HG02981 (cell line): ENCODE measurements around the gene PARP9.

Experiments
- ATAC-seq: cut with Tn5 transposase; IDR thresholded peaks from one replicate; pipeline ENCODE4 v1.9.1; 2021; ENCODE audit warnings: mild to moderate bottlenecking, moderate library complexity; ENCODE audit not compliant: unreplicated experiment

PARP9 gene

DNA sequence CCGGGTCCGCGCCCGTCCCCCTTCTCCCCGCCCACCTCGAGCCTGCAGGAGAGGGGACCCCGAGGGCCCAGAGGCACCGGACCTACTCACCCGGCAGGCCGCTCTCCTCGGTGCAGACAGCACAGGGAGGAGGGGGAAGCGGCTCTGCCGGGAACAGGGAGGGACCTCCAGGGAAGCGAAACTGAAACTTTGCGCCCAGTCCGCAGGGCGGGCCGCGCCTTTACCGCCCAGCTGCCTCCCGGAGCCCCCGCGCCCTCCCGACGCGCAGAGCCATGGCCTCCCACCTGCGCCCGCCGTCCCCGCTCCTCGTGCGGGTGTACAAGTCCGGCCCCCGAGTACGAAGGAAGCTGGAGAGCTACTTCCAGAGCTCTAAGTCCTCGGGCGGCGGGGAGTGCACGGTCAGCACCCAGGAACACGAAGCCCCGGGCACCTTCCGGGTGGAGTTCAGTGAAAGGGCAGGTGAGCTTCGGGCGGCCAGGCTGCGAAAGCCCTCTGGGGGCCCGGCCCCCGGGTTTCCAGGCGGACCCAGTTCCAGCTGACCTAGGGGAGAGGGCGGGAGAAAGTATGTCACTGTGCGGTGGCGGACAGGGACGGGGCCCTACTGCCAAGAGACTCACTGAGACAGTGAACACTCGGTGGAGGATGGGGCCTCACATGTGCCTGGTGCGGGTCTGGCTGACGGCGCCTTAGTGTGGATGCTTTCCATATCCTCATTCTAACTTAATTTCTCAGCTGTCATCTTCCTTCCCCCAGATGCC is at the start of gene PARP9, which contains the start of gene DTX3L:
Gene PARP9, minus strand, starts transcription at position 146 of the 758 bp plus-strand sequence. CDS start 4,680 bp downstream, outside the sequence.
Gene DTX3L, plus strand, starts transcription at position 184 of the 758 bp plus-strand sequence. Its CDS starts 89 bp downstream, at position 273.
- ATAC-seq: peak; percentile 82

DNA sequence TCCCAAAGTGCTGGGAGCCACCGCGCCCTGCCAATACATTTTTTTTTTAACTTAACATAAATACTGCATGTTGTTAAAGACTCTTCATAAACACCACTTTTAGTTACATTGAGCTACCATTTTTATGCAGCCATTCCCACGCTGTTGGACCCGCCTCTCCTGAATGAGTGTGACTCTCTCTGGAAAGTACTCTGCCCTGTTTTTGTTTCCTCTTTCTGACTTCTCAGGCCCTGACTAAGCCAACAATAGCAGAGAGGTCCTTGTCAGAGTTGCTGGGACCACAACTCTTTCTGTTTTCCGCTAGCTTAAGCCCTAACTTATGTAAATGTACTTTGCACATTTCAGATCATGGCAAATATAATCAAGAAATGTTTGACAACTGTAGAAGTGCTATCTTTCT is 48.6 kb upstream of the PARP9 start:
- ATAC-seq: no peak

DNA sequence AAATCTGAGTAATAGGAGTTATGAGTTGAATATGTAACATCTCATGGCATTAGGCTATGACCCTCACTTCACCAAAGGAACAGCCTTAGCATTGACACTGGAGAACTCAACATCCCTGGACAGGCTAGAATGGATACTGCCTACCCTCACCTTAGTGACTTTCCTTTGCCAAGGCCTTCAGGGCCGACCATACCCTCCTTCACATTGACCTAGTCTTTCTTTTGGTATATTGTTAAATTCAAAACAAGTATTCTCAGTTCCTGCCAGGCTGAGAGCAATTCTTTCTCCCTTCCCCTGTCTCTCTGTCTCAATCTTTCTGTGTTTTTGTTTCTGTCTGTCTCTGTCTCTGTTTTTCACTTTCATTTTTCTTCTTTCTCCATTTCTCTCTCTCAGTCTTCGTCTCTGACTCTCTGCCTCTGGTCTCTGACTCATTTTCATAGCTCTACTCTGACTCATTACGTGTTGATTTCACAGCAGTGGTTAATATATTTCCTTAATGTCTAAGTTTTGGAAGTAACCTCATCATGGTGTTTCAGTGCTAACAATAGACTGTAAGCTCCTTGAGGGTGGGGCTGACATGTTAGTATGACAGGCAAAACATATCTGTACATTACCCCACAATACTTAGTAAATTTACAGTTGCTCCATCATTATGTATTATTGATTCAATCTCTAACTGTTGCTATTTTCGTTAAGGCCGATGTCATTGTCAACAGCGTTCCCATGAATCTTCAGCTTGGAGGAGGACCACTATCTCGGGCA is 45.9 kb upstream of the PARP9 start:
- ATAC-seq: peak; percentile 92

DNA sequence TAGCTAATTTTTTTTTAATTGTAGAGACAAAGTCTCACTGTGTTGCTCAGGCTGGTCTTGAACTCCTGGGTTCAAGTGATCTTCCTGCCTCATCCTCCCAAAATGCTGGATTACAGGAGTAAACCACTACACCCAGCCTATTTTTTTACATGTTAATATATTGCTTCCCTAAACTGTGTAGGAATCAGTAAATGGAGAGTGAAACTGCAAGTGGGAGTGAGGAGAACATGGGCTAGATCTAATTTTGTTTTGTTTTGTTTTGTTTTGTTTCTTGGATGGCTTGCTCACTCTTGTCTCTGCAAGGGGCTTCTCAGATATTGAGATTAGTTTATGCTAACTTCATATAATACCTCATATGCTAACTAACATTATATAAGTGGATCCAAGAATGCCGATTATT is 44.8 kb upstream of the PARP9 start:
- no peak for ATAC-seq

DNA sequence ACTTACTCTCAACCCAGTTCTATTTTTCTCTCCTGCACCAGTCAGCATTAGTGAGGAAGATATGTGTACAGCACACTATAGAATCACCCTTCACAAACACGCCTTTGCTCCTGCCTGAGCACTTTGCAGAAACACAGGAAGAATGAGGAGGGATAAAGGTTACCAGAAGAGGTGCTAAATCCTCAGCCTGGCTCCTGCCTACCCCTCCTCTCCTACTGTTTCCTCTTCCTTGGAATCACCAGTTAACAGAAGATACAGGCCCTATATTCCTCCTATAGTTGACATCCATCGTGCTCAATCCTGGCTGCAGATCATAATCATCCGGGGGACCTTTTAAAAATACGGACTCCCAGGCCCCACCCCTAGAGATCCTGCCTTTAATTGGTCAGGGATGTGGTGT is 42.2 kb upstream of the PARP9 start:
- ATAC-seq: no peak

DNA sequence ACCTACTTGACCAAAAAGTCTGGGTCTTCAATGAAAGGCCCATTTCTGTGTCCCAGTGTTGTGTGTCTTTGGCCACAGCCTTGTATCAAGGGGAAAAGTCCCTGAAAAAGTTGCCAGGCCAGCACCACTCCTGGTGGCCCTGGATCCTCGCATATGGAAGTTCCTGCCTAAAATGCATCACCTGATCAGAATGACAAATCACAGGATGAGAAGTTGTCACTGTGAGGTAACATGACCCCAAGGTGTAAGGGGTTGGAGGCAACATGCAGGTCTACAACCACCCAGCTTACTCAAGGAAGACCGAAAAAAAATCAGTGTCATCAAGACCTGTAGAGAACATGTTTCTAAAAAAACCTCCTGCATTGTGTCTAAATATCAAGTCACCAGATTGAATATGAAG is 39.0 kb upstream of the PARP9 start:
- no peak for ATAC-seq

DNA sequence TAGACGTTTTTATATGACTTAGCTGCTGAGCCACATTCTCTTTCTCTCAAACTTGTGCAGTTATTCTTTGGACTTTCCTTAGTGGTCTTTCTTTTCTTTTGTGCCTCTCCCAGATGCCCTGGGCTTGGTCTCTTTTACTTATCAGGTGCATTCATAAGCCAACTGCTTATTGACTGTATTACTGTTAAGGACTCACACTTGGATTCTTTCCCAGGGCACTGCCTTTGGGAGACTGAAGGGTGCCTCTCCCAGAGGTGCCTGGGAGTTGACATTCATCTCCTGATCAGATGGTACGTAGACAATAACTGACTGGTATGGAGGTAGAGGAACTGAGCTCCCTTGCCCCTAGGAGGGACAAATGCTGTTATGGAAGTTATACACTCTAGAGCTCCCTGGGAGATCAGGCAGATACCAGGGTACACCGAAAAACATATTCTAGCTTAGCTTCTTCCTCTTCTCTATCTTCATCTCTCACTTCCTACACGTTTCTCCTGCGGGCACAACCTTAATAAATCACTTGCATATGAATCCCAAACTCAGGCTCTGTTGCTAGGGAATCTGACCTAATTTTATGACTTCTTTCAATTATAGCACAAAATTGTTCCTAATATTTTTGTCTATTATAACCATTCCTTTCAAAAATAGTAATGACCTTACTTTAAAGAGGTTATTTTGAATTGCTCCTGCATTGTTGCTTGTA is 38.1 kb upstream of the PARP9 start:
- no peak for ATAC-seq

DNA sequence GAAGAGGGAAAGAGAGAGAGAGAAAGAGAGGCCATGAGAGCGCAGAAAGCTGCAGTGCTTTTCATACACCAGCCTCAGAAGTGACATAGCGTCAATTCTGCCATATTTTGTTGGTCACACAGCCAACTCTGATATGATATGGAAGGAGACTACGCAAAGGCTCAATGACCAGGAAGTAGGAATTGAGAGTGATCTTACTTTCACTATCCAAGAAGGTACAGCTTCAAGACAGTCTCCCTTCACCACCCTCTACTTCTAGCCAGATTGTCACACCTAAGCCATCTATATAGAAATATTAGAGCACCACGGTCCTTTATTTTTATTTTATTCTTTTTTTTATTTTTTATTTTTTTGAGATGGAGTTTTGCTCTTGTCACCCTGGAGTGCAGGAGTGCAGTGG is 34.5 kb upstream of the PARP9 start:
- no peak for ATAC-seq

DNA sequence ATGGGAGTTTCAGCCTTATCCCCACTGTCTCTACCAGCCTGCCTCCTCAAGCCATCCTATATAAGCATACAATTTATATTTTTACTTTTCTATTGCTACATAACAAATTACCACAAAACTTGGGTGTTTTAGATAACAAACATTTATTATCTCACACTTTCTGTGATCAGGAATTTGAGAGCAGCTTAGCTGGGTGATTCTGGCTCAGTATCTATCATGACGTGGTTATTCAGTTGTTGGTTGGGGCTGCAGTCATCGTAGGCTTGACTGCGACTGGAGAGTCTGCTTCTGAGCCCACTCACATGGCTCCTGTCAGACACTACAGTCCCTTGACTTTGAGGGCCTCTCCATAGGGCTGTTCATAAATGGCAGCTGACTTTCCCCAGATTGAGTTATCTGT is 34.1 kb upstream of the PARP9 start:
- no peak for ATAC-seq

DNA sequence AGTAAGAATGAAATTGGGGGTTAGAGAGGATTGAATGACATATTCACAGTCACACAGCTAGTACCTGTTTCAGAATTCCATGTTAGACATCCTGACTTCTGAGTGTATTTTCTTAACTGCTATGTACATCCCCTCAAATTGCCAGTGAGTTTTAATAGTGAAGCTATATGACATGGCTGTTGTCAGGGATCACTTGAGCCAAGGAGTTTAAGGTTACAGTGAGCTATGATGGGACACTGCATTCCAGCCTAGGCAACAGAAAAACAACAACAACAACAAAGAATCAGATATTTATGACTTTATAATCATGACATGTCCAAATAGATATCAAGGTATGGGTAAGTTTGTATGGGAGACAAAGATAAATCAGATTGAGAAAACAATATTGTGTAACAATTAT is 29.9 kb upstream of the PARP9 start:
- no peak for ATAC-seq

DNA sequence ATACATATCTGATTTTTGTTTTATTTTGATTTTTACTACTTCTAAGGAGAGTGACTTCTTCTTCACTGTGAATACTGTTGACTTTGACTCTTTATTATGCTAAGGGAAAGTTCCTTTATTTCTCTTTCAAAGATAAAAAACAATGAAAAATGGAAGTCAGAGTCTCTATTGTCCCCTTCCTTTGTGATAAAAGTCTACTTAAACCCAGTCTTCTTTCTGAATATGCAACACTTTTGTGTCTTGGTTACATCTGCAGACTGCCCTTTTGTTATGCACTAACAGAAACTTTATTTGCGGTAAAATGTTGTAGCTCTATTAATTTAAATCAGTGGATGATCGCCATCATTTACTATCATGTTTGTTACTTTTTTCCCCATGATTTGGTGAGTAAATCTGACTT is 26.5 kb upstream of the PARP9 start:
- ATAC-seq: no peak

DNA sequence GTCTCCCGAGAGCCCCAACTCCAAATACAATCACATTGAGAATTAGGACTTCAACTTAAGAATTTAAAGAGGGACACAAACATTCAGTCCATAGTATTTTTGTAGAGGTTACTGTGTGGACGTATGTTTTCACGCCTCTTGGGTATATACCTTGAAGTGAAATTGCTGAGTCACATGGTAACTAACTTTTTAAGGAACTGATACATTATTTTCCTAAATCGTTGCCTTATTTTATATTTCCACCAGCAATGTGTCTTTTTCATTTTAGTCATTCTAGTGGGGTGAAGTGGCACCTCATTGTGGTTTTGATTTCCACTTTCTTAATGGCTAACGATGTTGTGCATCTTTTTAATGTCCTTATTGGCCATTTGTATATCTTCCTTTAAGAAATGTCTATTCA is 25.2 kb upstream of the PARP9 start:
- peak; percentile 55 for ATAC-seq

DNA sequence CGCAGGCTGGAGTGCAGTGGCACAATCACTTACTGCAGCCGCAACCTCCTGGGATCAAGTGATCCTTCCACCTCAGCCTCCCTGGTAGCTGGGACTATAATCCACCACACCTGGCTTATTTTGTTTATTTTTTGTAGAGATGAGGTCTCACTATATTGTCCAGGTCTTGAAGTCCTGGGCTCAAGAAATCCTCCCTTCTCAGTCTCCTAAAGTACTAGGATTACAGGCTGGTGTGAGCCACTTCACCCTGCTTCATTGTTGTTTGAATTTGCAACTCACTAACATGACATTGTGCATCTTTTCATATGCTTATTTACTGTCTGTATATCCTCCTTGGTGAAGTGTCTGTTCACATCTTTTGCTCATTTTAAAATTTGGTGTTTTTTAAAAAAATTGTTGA is 23.5 kb upstream of the PARP9 start:
- no peak for ATAC-seq

DNA sequence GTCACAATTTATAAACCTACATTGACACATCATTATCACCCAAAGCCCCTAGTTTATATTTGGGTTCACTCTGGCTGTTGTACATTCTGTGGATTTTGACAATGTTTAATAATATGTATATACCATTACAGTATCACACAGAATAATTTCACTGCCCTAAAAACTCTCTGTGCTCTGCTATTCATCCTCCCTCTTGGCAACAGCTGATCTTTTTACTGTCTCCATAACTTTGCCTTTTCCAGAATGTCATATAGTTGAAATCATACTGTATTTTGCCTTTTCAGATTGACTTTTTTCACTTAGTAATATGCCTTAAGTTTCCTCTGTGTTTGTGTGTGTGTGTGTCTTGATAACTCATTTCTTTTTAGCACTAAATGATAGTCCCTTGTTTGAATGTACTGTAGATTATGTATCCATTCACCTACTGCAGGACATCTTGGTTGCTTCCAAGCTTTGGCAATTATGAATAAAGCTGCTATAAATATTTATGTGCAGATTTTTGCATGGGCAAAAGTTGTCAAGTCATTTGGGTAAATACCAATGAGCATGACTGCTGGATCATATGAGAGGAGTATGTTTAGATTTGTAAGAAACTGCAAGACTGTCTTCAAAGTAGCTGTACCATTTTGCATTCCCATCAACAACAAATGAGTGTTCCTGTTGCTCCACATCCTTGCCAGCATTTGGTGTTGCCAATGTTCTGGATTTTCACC is 22.8 kb upstream of the PARP9 start:
- no peak for ATAC-seq

DNA sequence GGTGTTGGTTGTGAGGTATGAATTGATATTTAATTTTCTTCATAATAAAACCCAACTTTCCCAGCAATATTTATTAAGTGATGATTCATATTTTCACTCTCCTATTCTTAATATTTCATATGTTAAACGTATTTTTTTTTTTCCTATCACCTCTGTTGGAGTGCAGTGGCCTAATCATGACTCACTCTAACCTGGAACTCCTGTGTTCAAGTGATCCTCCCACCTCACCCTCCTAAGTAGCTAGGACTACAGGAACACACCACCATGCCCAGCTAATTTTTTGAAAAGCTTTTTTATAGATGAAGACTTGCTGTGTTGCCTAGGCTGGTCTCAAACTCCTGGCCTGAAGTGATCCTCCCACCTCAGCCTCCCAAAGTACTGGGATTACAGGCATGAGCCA is 22.0 kb upstream of the PARP9 start:
- ATAC-seq: no peak

DNA sequence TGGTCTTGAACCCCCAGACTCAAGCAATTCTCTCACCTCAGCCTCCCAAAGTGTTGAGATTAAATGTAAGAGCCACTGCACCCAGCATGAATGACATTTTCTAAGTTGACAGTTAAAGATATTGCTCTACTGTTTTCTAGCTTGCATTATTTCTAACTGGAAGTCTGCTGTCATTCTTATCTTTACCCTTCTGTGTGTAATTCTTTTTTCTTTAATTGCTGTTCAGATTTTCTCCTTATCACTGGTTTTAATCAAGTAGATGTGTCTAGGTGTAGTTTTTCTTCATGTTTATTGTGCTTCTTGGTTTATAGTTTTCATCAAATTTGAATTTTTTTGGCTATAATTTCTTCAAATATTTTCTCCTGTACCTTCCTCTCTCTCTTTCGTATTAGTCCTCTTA is 18.3 kb upstream of the PARP9 start:
- no peak for ATAC-seq

DNA sequence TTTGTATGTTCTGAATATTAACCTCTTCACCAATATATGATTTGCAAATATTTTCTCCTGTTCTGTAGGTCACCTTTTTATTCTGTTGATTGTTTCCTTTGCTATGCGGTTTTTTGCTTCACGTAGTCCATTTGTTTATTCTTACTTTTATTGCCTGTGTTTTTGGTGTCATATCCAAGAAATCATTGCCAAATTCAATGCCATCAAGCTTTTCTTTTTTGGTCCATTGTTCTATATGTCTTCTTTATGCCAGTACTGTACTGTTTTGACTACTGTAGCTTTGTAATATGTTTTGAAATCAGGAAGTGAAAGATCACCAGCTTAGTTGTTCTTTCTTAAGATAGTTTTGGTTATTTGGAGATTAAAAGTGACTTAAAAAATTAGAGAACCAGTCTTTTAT is 17.5 kb upstream of the PARP9 start:
- no peak for ATAC-seq

DNA sequence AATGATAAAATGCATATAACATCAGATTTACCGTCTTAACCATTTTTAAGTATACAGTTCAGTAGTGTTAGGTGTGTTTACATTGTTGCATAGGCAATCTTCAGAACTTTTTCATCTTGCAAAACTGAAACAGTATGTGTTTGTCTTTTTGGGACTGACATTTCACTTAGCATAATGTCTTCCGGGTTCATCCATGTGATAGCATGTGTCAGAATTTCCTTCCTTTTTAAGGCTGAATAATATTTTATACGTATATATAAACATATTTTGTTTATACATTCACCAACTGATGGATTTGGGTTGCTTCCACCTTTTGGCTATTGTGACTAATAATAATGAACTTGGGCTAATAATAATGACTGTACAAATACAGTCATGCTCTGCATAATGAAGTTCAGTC is 16.4 kb upstream of the PARP9 start:
- ATAC-seq: no peak

DNA sequence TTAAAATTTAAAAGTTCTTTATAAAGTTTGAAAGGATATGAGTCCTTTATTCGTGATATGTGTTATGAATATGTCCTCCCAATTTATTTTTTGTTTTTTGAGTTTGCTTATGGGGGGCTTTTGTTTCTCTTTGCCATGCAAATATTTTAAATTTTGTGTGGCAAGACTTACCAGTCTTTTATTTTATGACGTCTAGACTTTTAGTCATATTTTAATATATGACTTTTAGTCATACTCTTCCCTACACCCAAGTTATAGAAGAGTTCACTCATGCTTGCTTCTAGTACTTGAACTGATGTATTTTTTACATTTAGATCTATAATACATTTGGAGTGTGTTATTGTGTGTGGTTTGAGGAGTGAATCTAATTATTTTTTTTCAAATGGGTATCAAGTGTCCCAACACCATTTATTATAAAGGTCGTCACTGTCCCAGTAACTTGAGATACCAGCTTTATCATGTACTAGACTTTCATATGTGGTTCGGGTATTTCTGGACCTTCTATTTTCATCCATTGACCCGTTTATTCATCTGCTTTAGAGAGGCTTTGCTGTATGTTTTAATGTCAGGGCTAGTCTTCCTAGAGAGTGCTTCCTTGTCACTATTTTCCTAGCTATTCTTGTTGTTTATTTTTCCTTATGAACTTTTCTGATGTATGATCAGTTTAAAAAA is 14.1 kb upstream of the PARP9 start:
- no peak for ATAC-seq

DNA sequence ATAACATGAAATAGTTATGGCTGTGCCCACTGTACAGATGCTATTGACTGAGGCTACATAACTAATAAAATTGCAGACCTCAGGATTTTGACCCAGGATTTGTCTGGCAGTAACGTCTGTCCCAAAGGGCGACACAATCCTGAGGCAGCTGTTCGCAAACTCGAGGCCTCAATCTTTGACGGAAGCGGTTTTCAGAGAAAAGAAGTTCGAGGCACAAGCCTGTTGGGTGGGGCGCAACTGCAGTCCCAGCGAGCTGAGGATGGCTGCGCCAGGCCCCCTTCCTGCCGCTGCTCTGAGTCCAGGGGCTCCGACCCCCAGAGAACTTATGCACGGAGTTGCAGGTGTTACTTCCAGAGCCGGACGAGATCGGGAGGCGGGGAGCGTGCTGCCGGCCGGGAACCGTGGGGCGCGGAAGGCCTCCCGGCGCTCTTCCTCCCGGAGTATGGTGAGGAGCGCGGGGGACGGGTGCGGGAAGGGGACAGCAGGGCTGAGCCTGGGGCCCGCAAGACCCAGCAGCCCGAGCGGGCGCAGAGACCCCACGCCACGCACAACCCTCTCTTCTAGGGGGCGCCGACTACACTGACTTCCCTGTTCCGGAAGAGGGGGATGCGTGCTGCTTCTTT is 13.4 kb upstream of the PARP9 start, which contains the start of gene PARP15:
Gene PARP15, plus strand, starts transcription at position 242 of the 623 bp plus-strand sequence. Its CDS starts 18 bp downstream, at position 260.
- no peak for ATAC-seq
